Activated gamma-delta T cell treated with anti-CD3 and anti-CD28 coated beads, Interleukin-2, amount 50 U/mL, for 16 hours (primary cell): ENCODE measurements around the gene HIPK2.

Experiments used
- DNase-seq: peaks from one replicate; pipeline ENCODE4 v3.0.0-alpha.2; 2020; ENCODE audit warnings: low read depth

HIPK2 gene

DNA sequence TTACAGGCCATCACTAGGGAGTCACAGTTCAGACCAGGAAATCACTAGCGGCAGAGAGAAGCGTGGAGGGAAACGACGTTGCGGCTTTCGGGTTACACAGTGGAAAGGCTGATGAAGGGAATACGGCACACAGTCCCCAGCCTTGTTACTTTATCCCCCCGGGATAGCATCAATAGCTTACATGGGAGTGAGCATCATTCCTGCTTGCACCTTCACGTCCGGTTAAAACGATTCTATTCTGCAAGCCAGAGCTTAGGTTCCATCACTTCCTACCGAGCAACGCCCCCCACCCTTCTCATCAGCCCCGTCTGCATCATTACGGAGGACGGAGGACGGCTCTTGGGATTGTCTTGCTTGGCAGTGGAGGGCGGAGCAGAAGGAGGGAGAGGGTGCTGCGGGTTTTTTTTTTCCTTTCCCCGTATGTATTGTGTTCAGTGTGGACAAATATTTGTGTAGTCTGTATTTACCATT, 129.4 kb downstream of the HIPK2 start:
- DNase-seq: no peak

DNA sequence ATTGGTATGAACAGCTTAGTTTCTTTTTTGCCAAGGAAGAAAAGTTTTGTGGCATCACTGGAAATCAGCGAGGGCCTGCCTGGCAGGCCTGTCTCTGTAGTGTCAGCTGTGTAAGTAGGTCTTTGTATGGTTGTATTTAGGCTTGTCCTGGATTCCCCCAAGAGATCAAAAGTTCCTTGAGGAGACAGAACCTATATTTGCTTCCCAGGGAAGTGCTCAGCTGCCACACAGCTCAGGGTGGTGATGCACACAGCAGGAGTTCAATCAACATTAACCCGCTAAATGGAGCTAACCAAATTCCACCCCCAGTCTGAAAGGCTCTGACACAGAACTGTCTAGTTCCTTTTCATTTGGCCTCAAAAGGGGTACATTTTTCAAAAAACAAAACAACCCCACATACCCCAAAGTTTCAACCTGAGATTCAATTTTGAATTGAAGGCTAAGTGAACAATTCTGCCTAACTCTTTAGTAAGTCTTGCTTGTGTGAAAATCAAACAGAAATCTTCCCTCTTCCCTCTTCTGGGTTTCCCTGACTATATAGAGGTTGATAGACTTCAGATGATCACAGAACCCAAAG, 129.9 kb downstream of the HIPK2 start:
- DNase-seq: no peak

DNA sequence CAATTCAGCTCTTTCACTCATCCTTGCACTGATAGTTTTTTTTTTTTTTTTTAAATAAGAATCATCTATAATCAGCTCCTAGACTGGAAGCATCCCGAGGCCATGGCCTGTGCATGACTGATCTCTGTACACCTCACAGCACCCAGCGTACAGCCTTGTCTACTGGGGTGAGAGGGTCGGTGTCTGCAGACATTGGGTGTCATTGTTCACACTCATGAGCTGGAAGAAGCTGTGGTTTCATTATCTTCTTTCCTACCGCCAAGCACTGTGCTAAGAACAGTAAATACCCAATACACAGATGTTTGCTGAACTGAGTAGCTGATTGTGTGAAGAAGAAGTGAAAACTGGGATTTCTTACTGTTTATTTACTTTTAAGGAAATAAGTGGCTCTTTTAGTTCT, 130.7 kb downstream of the HIPK2 start:
- DNase-seq: no peak

DNA sequence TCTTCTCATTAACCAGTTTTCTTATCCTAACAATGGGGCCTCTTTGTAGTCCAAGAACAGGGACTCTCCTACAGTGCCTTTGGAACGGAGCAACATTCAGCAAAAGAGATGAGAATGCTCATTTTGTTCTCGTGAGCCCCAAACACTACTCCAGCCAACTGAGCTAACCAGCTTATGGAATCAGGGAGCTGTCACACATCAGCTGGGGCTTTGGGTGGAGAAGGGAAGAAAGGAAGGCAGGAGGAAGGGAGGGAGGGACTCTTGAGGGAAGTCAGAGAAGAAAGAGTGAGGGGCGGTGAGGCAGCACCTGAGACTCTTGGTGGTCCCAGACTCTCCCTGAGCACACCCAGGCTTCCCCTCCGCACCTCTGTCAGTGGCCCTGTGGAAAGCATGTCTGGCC, 131.2 kb downstream of the HIPK2 start:
- no peak for DNase-seq

DNA sequence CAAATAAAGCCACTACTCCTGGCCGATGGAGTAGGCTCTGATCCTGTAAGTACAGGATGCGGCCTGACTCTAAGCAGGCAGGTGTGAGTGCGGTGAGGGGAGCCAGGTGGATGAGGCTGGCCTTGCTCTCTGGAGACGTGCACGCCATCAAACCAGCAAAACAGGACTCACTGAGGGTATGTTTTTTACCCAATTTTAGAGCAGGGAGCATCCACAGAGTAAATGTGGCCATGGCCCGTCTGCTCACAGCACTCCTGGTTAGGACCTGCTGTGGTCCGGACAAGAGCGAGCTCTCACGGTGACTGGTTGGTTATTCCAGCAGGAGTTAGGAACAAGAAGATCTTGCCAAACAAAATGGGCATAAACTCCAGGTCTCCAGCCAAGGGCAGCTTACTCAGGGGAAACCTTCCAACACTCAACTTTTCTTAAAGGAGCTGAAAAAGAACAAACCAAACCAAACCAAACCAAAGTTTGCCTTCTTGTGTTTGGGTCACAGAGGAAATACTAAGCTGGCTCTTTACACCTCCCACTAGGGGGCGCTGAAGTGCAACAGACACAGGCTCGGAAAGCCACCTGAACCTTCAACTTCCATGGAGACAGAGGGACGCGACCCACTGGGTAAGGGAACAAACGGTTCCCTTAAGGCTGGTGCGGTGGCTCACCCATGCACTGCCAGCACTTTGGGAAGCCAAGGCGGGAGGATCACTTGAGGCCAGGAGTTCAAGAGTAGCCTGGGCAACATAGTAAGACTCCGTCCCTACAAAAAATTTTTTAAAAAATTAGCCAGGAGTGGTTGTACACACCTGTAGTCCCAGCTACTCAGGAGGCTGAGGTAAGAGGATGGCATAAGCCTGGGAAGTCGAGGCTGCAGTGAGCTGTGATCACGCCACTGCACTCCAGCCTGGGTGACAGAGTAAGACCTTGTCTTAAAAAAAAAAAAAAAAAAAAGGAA, 131.9 kb downstream of the HIPK2 start:
- DNase-seq: peak; percentile 78

DNA sequence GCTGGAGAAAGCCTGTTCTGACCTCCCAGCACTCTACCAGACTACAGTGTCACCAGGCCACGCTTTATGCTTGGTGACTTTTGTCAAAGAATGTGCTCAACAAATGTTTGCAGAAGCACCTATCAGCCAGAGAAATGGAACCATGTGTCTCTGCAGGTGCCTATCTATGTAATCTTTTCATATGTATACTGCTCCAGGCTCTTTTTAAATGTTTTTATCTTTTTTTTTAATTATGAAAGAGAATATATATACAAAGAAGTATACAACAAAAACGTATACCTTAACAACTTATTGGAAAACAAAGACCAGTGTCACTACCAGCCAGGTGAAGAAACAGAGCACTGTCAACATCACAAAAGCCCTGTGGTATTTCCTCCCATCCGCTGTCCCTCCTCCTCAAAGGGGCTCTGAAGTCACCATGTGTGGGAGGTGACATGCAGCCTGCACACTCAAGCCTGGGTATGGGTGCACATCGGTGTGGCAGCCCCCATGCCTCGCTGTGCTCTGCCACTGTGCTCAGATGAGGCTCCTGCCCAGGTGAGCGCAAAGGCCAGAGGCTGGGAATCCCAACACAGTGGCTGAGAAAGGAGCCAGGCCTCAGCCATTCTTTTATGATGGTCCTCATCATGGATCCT, 133.7 kb downstream of the HIPK2 start:
- DNase-seq: peak; percentile 33

DNA sequence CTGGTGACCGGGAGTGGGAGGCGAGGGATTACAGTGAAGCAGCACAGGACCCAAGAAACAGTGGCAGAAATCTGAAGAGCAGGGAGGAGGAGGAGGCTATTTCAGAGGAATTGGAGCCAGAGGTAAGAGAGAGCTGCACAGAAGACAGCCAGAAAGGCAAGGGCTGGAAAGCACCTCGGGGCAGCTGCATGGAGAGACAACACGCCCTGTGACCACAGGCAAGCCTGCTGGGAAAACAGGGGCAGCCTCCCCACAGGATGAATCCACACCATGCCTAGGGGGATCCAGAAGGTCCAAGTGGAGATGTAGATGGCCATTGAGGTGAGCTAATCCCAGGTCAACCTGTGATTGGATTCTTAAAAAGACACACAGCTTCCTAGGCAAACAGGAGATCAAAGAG, 135.5 kb downstream of the HIPK2 start:
- no peak for DNase-seq

DNA sequence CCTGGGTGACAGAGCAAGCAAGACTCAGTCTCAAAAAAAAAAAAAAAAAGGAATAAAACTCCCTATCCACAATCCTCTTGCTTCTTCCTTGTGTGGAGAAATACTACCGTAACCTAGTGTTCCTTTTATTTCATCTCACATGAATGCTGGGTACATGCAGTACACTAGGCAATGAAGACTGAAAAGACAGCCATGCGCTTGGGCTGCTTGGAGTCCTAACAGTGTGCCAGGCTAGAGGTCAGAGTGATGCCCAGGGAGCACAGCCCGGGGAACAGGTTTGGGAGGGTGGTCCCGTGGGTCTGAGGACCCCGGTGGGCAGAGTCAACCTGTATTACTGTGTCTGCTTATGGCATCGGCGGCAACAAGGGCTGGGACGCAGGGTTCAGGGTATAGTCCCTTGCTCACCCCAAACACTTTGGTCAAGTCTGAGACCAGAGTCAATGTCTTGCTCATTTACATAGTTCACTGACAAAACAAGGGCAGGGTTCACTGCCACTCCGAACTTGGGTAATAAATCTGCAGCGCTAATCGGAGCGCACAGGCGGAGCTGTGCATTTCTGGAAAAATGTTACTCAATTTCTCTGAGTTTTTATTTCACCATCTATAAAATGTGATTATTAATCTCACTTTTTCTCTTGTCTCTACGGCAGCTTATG, 136.3 kb downstream of the HIPK2 start:
- DNase-seq: no peak

DNA sequence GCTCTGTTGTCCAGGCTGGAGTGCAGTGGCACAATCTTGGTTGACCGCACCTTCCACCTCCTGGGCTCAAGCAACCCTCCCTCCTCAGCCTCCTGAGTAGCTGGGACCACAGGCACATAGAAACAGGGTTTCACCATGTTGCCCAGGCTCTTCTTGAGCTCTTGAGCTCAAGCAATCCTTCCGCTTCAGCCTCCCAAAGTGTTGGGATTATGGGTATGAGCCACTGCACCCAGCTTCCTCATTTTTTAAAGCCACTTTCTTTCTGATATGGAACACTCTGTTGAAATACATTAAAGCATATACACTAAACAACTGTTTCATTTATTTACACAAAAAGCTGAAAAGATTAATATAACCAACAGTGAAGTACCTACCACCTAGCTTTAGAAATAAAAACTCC, 137.1 kb downstream of the HIPK2 start:
- DNase-seq: no peak

DNA sequence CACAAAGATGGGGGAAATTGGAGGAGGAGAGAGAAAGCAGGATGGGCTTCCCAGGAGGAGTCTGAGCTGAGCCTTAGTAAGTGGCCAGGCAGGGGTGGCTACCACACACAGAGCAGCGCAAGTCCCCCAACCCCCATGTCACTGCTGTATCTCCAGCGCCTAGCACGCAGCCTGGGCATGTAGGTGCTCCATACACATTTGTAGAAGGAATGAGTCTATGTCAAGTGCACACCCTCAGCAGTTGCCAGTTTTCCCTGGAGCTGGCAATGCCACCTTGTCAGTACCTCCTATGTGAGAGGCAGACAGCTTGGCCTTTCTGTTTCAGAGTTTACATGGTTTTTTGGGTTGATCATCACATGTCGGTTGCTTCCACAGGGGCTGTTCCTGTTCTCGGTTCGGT, 138.2 kb downstream of the HIPK2 start:
- DNase-seq: no peak

DNA sequence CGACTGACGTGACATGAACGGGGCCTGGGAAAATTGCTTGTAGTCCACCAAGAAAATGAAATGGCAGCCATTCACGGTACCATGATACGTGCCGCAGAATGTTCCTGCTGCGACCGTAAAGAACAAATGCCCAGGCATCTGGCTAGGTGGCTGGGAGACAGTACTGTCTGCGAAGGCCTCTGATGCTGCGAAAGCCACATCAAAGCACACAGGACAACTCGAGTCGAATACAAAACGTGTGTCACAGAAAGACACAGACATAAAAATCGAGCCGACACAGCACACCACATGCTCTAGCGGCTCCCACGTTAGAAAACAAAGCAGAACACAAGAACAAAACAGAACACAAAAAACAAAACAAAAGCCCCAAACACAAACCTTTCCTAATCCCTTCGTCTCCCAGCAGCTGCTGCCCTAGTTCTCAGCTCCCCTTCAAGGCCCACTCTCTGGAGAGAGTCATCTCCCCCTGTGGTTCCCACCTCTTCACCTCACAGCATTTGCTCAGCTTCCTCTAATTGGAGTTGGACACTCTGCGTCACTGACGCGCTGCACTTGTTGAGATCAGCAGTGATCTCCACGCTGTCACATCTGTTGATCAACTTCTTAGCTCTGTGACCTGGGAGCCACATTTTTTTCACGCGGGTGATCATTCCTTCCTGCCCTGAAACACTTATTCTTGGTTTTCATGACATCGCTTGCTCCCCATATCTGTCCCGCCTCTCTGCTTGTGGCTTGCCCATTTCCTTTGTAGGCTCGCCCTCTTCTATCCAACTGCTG, 142.1 kb downstream of the HIPK2 start:
- DNase-seq: peak; percentile 40

DNA sequence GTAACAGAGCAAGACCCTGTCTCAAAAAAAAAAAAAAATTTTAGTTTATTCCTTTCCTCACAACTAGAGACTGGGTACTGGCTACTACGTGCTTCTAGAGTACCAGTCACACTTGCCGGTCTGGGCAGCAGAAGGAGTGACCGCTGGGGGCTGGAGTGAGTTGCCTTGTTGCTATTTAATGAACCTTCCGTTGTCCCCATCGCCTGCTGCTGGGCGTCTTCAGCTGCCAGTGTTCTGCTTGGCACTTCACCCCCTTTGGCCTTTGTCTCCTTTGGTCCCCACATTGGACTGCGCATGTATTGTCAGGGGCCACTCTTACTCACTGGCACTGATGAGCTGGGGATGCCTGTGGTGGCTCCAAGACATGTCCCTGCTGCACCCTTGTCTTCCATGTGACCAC, 143.7 kb downstream of the HIPK2 start:
- no peak for DNase-seq

DNA sequence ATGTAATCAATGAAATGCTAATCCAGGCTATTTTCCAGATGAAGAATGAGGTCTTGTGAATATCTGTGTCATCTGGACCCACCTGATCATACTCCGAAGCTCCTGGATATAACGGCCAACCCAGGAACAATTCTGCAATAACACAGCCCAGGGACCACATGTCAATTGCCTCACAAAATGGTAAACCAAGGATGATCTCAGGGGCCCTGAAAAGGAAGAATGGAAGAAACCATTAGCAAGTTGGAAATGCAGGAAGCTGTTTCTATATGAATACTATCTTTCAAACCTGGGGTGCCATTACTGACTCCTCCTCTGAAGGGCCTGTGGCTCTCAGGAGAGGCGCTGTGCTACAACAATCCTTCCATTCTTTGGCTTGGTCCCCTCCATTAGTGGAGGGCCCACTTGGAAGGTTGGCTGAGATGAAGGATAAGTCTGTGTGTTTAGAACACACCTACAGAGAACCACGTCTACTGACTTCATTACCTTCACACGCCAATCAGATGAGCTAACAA, 146.2 kb downstream of the HIPK2 start:
- DNase-seq: no peak

DNA sequence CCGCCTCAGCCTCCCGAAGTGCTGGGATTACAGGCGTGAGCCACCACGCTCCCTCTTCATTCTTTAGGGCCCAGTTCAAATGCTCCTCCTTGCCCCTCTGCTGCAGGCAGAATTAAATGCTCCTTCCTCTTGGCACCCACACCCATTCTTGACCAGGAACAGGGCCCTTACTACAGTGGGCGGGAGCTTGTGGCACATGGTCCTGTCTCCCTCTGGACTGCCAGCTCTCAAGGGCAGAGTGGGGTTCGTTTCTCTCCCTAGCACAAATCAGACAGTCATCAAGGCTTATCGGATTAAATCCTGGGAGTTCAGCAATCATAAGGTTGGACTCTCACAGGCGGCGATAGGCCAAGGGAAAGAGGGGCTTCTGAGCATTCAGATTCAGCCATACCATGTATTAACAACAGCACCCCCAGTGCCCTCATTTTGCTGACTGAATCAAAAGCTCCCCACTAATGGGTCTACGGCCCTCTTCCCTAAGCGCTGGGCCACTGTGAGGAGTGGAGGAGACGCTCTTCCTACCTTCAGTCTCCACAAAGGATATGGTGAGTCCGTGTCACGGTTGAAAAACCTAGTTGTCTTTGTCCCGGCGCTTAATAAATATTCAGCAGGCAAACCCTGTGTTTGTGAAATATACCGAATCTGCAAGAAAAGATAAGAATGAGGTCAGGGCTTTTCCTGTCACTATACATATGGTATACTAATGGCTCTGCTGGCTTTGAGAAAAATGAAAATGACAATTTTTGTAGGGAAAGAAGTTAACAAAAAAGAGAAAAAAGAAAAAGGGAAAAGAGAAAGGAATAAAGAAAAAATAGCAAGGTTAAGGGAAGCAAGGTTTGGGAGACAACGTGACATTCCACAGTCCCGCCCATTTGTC, 146.9 kb downstream of the HIPK2 start:
- no peak for DNase-seq

DNA sequence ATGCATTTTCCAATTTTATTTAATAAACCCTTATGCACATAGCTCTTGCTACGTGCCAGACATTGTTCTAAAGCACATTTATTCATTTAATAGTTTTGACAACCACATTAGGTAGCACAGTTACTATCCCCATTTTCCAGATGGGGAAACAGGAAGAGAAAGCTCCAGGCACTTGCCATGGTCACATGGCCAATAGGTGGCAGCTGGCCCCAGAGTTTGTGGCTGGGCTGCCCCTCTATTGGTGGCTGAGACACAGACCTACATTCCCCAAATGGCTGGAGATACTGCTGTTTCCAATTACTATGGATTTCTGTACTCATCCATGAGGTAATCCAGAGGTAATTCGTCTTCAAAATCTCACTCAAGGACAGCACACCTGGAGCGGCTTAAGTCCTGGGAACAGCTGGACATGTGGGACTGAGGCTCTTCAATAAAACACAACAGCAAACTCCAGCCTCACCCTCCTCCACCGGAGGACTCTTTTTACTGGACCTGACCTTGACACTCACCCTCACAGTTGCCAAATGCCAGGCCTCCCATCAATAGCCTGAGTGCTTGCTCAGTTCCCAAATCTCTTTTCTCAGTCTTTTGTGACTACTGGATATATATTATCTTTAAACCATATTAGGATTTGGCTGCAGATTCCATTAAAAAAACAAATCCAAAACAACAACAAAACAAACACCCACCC, 148.3 kb downstream of the HIPK2 start:
- DNase-seq: no peak

DNA sequence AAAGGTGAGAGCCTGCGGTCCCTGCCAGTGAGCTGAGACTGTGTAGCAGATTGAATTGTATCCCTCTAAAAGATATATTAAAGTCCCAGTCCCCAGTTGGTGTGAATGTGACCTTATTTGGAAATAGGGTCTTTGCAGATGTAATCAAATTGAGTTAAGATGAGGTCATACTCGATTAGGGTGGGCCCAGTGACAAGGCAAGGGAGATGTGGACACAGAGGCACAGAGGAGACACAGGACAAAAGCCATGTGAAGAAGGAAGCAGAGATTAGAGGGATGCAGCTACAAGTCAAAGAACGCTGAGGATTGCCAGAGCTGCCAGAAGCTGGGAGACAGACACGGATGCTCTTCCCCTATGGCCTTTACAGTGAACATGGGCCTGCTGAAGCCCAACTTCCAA, 150.0 kb downstream of the HIPK2 start:
- no peak for DNase-seq

DNA sequence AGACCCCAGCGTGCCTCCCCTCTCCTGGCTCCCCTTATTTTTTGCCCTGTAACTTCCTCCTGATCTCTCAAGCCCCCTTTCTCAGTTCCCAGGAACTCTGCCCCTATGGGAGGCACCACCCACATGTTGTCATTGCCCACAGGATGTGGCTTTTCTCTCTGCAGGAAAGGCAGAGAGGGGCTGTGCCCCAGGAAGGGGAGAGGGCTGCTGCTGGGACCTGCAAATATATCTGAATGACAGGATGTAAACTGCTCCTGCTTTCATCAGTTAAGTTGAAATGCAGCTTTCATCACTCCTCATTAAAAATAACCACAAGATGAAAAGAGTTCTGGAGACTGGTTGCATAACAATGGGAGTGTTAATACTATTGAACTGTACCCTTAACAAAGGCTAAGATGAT, 151.0 kb downstream of the HIPK2 start:
- DNase-seq: no peak

DNA sequence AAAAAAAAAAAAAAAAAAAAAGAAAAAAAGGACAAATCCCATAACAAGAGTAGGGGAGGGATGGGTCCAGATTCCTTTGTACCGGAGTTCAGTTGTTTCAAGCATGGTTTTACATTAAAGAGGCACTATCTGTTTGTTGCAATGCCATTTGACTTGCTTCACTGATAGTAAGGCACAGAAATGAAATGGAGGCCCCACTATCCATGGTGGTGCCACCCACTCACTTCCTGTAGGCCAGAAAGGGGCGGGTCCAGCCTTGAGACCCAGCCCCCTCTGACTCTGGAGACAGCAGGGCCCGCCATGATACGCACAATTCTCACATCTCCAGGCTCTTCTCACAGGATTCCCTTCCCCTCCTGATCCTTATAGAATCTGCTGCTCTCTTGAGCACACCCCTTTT, 154.3 kb downstream of the HIPK2 start:
- DNase-seq: no peak

DNA sequence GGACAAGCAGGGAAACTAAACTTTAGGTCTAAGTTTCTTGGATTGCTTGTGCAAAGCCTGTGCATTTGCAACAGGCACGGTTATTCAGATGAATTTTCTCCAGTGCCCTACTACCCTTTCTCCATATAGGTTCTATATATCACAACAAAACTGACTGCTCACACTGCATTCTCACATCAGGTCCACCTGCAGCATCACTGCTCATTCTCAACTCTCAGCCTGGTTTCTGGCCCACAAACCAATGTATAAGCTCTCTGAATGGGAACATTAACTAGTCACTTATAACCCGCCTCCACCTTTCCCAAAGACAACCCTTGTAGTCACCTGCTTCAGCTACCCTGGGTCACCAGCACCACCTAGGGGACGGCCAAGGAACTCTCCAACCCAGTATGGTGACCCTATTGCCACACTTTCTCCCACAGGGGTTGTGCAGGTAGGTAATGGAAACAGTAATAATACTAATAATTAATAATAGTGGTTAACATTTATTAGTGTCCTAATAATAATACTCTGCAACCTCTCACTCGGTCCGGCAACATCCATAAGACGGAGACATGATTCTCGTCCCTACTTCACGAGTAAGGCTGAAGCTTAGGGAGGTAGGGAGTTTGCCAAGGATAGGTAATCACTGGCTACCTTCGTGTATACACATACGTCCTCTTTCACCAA, 157.0 kb downstream of the HIPK2 start:
- DNase-seq: peak; percentile 37

DNA sequence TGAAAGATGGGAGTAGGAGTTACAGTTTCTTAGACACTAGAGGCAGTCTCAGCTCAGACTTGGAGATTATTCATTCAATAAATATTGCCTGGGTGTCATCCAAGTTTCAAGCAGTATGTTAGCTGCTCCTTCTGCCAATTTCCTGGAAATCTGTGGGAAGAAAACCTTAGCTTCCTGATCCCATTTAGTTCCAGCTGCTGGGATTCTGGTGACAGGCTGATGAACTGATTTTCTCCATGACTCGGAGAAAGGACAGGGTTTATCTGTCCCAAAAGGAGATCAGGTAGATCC, 158.5 kb downstream of the HIPK2 start:
- DNase-seq: no peak
